DLD1 (cell line): ENCODE data around the gene SYNDIG1.

Experiments
- in situ Hi-C: cut with HindIII; loops from 2 replicates; pipeline ENCODE4 v1.10.0; 2017; ENCODE audit warnings: low sequenced_read_pairs

The SYNDIG1 gene

DNA sequence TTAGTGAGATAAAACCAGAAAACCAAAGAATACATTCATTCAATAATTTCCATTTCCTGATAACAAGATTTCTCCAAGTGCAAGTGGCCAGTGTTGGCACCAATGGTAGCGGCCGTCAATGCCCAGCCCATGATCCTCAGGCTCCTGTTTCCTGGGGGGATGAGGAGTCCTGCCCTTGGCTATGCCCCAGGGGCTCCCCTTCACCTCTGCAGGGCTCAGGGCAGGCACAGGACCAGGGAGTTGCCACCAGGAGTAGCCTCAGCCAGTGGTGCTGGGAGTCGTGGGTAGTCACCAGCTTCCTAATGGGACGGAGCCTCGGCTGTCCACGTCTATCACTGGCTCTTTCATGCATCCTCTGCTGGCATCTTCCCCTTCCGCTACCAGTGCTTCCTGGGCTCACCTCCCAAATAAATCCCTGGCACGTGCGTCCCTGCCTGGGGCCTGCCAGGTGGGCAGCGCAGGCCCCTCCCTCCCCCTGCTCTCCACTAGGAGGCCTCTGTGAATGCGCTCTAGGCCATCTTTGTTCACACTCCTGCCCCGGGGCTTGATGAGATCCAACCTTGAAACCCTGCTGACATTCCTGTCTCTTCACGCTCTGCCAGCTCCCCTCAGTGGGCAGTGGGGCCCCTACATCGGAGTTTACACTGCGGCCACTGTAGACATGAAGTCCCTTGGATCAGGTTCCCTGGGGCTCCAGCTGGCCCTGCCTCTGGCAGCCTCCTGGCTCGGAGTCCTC, 215.7 kb downstream of the SYNDIG1 start:
- in situ Hi-C loops: no loop called here

DNA sequence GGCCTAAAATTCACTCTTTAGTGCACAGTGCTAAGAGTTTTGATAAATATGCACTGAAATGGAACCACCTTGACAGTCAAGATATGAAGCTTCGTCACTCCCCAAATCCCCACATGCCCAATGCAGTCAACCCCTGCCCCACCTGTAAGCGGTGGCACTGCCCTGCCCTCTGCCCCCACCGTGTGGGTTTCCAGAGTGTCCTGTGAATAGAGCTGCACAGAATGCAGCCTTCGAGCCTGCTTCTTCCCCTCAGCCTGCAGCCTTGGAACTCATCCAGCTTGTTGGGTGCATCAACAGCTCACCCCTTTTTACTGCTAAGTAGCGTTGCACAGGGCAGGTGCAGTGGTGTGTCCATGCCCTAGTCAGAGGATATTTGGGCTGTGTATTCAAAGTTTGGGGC, 216.3 kb downstream of the SYNDIG1 start:
- in situ Hi-C loops: no loop called here

DNA sequence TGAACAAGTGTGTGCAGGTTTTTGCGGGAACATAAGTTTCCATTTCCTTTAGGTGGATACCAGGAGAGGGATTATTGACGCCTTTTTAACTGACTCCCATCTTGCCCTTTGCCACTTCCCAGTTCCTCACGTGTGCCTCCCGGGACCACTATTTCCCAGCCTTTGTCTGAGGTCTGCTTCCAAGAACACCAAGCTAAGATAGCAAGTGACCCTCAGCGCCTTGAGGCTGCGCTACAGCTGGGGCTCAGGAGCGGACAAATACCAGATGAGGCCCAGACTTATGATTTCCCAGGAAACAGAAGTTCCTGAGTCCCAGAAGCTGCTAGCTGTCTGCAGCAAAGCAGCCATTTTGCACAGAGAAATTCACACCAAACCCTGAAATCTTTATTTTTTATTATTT, 216.7 kb downstream of the SYNDIG1 start:
- in situ Hi-C loops: no loop called here

DNA sequence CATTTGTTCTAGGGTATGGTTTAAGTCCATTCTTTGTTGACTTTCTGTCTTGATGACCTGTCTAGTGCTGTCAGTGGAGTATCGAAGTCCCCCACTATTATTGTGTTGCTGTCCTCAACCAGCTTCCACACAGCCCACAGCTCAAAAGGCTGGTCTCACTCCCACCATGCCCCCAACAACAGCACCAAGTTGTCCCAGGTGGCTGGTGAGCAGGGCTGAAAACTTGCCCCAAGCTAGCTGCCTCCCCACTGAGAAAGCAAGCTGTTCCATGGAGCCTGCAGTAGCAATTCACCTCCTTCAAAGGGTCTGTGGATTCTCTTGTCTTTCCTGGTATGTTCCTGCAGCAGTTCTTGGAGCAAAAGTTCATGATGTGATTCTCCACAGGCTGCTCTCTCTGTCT, 221.0 kb downstream of the SYNDIG1 start:
- in situ Hi-C loops: no loop called here

DNA sequence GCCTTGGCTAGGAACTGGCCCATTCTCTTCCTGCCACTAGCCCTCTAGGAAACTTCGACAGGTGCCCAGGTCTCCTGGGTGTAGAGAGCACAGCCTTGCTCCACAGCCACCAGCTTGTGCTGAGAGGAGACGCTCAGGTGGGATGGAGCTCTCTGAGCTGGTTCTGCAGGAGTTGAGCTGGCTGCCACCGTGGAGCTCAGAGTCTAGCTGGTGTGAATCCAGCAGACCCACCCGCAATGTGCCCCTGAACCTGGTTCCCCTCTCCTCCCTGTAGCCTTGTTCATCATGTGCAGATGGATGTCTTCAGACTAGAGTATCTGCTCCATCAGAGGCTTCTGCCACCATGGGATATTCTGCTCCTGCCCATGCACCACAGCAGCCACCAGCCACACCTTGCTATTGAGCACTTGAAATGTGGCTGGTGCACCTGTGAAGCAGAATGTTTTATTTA, 222.5 kb downstream of the SYNDIG1 start:
- in situ Hi-C loops: no loop called here

DNA sequence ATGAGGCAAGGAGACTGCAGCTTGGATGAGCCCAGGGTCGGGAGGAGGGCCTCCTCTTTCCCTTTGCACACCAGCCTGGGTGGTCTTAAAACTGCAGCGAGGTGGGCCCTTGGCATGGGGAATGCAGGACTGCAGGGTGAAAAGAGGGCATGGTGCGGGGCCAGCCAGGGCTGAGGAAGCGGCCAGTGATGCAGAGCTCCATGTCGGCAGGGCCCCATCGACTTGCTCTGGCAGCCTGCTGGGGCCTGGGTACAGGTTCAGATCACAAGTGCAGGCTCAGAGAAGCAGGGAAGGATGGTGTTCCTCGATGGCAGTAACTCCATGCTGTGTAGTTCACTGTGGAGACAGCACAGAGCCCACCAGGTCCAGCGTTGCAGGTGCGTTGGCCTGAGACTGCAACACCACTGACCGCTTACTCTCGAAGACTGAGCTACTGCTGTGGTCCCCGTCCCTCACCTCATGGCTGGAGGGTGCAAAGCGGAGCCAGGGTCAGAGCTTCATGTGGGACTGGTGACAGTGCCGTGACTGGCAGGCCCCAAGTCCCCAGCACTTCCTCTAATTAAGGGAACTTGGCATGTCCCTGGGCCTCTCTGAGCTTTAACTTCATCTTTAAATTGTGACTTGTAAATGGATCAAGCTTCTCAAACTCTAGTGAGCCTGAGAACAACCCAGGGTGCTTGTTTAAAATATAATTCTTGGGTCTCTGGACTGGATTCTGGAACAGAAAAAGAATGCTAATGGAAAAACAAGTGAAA, 223.2 kb downstream of the SYNDIG1 start:
- in situ Hi-C loops: no loop called here

DNA sequence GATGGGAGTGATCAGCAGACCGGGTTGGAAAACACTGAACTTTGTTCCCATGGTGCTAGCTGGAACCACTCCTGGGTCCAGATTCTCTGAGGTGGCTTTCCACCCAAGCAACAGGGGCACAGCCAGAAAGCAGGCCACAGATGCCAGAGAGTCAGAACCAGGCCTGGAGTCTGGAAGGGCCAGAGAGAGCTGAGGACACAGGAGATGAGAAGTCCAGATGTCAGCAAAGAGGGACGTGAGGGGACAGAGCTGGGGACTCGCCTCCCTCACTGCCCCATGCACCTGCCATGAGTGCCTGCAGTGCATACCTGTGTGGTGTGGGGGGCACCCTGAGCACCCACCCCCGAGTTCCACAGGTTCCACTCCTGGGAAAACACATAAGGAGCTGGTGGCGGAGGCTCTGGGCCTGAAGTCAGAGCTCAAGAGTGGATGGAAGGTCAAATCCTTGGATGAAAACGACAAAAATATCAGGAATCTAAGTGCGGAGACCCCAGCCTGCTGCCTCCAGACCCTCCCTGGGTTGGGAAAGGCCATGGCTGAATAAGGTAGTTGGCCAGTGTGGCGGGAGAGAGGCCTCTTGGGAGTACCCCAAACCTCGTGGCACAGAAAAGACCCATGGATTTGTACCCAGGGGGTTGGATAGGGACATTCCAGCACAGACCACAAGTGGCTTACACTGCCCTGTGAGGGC, 224.2 kb downstream of the SYNDIG1 start:
- in situ Hi-C loops: no loop called here

DNA sequence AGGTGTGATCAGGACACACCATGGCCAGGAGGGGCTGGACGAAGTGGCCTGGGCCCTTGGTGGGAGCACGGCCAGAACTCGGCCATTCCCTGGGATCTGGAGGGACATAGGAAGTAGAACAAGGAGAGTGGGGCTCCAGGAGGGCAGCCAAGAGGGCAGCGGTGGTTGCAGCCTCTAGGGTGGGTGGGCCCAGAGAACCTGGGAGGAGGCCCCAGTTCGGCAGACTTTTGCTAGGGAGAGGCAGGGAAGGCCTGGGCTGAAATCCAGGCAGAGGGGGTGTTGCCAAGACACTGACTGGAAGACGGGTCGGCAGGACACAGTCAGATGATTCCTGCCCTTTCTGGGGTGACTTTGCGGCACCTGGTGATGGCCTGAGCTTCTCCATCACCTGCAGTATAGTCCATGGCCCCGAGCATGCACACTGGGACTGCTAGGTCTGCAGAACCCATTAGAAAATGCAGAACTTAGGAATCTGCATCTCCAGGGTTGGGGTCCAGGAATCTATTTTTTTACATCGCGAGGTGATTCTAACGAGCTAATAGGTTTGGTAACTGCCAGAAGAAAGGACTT, 224.8 kb downstream of the SYNDIG1 start:
- in situ Hi-C loops: no loop called here

DNA sequence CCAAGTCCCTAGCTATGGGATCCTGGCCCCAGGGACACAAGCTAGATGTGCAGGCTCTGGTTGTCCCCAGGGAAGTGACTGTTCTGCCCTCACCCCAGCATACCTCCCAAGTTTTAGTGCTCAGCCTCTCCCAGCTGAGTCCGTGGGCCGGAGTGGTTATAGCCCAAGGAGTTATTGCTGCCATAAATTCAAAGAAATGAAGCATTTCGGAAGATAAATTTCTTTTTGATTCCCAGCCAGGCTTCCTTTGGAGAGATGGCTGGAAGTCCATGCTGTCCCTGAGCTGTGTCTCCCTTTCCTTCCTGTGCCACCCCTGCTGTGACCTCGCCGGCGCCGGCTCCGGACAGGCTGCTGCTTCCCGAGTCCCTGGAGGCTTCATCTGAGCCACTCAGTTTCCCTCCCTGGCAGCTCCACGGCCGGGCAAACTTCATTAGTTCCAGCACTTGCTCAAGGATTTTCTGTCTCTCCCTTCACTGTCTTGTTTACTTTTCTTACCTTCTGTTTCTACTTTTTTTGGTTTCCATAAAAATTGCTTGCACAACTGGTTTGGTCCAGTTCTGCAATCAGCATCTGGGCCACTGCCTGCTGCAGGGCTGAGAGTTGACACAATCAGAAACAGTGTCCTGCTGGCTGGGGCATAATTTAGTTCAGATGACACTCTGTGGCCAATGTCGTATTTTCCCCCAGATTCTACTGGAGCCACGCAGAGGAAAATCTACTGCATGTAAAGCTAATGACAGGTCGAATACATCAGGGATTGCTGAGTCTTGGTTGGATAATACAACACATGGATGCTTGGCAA, 225.5 kb downstream of the SYNDIG1 start:
- in situ Hi-C loops: no loop called here

DNA sequence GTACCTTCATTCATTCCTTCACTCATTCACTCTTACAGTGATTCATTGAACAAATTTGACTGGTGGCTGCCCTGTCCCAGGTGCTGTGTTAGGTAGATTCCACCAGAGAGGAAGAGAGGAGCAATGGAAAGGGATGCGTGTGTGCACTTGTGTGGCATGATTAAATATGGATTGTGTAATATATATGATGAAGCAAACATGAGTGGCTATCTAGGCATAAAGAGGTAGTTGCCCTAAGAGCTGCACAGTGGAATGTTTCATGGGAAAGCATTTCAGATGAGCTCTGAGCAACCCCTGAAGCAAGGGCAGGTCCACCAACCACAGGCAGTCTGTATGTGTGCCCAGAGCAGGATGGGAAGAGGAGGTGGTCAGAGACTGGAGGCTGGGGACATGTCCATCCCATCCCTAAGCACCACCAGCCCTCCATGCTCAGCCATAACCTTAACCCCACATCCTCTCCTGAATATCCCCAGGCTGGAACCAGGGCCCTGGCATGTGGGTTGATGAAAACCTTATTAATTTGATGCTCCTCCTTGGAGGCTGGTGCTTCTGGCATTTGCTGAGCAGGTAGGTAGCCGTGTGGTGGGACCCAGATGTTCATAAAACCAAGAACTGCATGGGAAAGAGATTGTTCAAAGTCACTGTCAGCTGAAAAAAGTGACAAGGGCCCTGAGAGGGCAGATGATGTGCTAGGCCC, 226.2 kb downstream of the SYNDIG1 start:
- in situ Hi-C loops: no loop called here

DNA sequence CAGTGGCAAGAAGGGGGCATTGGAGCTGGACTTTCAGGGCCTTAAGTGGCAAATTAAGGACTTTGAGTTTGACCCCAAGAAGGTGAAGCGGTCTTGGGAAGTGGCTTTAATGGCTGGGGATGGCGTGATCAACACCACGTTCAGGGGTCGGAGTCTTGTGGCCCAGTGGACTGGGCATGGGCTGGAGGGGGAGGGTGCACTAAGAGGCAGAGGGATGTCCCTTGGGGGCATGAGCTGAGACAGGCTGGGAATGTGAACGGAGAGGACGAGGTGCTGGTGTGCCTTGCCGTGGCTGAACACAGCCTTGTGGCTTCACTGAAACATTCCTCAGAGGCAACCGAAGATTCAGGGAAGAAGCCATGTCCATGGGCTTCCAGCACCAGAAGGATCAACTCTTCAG, 227.0 kb downstream of the SYNDIG1 start:
- in situ Hi-C loops: no loop called here

DNA sequence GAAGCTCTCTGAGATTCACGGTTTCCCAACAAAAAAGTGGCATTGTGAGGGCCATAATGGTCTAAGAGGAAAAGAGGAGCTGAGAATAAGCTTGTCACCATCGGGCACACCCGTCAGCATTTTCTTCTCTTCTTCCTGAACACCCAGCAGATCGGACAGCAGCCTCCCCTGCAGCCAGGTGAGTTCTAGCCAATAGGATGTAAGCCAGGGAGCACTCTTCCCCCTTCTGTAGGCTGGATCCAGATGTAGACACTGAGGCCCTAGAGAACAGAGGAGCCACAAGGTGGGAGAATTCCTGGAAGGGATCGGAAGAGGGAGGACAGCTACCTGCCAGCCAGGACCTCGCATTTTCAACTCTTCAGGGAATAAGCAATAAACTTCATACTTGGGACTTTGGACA, 228.0 kb downstream of the SYNDIG1 start:
- in situ Hi-C loops: no loop called here

DNA sequence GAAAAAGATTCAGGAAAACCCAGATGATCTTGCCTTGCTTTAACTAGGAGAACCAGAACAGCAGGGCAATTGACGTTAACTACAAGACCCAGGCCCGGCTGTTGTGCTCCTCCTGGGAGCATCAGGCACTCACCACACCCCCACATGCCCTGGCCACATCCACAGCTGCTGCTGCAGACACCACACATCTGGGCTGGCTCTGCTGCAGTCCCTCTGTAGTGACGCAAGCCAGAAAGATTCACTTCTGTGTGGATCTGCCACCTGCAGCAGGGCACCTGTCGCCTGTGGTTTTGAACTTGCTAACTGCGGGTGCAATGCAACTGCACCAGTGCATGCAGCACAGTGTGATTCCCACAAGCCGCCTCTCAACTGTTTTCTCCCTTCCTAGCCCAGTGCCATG, 228.8 kb downstream of the SYNDIG1 start:
- in situ Hi-C loops: no loop called here

DNA sequence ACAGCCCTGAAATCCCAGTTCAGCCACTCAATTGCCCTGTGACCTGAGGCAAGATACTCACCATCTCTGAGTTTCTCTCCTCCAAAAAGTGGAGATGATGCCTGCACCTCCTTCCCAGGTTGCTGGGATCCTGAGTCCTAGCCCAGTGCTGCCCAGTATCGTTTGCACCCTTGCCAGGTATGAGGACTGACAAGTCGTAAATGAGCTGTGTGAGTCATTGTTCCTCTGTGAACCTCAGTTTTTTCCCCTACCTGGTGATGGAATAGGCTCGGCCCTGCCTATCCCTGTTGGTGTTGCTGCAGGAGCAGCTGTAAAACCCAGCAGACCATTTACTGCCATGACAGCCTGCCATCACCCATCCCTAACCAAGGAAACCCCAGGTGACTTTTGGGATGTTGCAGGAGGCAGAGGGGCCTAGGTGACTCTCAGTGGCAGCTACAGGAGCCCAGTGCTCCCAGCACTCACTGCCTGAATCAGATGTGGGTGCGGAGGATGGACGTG, 229.3 kb downstream of the SYNDIG1 start:
- in situ Hi-C loops: no loop called here

DNA sequence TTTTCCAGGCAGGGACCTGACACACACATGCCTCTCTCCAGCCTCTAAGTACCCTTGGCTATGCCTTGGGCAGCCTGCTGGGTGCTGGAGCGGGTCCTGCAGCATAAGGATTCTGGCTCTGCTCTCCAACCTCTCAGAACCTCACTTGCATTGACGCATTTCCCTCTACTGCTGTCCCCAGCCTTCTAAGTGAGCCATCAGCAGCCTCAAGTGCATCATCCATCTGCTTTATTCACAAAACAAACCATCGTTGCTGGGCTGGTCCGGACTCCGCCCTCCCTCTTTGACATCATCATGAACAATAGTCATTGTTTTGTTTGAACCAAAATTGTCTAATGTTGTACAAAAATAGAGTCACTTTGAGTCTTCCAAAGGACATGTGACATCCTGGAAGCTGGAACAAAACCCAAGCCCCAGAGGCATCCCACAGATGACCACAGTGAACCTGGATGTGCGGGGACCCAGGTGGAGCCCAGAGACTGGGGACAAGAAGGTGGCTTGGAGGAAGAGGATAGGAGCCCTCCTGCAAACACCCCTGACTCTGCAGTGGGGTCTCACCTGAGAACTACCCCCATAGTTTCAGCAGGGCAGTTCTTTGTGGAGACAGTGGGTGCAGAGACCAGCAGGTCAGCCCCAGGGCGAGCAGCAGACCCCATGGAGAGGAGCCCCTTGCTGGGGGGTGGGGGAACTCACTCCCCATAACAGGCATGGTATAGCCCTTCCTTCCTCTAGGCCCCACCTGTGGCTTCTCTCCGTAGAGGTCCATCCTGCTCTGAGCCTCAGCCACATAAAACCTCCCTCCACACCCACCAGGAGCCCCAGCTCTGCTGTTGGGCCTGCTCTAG, 230.1 kb downstream of the SYNDIG1 start:
- in situ Hi-C loops: no loop called here

DNA sequence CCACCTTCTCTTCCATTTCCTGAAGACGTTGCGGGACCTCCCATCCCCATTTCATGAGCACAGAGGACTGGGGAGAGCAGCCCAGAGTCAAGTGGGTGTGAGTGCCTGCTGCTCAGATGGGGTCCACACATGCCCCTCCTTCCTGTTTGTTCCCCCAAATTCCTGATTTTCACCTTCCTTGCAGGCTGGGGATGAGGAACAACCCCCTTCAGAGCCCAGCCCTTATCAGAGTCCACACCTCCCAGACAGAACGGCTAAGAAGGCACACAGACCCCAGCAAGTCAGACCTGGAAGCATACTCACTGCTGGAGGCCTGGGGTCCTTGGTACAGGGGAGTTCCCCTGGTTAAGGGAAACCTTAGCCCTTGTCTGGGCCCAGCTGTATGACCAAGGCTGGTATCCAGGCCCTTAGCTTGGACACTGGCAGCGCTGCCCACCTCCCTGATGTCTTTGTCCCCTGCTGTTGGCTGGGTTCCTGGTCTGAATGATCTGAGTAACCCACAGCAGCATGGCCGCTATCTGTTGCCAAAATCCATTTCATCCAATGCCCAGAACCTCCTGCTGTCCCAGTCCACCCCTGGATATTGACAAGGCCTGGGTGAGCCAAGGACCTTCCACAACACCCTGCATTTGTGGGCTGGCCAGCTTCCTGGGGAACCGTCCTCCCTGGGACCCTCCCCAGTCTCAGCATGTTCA, 230.9 kb downstream of the SYNDIG1 start:
- in situ Hi-C loops: no loop called here

DNA sequence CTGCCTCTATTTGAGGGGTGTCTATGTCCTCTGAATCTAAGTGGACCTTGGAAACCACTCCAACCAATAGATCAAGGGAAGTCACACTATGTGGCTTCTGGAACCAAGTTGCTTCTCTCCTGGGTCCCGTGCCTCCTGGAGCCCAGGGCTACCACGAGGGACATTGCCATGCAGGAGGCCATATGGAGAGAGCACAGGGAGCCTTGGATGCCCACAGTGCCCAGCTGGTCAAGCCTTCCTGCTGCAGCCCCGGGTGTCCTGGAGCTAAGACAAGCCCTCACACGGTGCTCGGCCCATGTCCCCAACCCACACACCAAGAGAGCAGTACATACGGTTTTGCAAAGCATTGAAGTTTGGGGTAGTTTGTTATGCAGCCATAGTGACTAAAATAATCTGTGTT, 231.6 kb downstream of the SYNDIG1 start:
- in situ Hi-C loops: no loop called here

DNA sequence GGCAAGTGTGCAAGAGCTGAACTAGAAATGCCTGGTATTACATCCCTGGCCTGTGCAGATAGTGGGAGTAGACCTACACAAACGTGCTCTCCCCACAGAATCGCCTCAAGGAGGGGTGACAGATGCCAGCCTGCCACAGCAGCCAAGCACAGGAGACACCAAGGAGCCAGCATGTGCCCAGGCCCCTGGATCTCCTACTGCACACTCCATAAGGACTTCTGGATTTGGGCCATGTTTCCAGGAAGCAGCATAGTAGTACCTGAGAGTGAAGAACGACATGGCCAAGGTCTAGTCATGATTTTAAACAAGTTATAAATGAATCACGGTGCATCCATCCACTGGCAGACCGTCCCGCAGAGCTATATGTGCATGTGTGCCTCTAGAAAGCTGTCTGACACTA, 232.2 kb downstream of the SYNDIG1 start:
- in situ Hi-C loops: no loop called here
